ENCODE results near the gene TATDN3. TPM values are rescaled to one million over a fixed set of nuclear protein-coding genes. Genes with fewer than 3 reads are reported as not detected.

The TATDN3 gene
- total and polyA plus RNA-seq, 9 of the 15 experiments (the other 6 are each of a cell fraction or from before 2014, with no cell fraction given): 18.3 to 79.9 (median 28.2) TPM

DNA sequence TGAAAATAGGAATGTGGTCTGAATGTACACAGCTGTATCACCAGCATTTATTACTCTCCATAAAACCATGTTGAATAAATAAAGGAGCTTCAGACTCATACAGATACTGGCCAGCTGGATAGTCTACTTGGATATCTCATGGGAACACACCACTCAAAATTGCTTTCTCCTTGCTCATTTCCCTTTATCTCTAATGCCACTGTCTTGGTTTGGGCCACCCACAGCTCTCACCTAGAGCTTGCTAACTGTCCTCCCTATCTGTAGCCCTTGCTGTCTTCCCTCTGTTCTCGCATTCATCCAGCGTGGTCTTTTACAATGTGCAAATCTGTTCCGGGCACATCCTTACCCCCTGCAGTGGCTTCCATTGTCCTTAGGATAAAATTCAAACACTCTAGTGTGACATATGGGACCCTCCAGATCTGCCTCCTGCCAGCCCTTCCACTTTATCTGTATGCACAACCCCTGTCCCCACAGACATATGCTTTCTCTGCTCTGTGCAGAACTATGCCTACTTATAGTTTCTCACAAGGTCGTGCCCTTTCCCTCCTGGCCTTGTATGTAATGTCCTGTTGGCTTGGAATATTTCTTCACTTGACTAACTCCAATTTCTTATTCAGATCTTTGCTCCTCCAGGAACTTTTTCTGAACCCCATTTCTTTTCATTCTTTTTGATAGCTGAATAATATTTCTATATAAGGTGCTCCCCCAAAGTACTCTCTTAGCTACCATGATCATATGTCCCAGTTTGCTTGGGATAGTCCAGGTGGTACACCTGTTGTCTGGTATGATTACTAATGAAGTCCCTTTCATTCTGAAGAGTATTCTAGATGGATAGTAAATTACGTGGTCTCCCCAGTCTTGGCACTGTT is 69.3 kb downstream of the TATDN3 start:
- 0 out of 4 replicates have a peak overlapping the region, but pooled peaks of 1 of the 2 experiments have one; percentile 7 for H3K9ac ChIP-seq (ENCODE audit: insufficient read depth in 1 of 2, low read depth in 2 of 2, low read length in 2 of 2)
- H3K4me2 ChIP-seq (ENCODE audit: insufficient read depth, low read length): peak overlapping the region; percentile 66
- in situ Hi-C loops (cut with MboI) (no loop called here), intact Hi-C loops (cut with micrococcal nuclease) (loop anchor here (1.0 kb wide), 1 partner anchor 70 kb away; the partner anchor contains the start of genes NSL1 and TATDN3)
- H3K9me3 ChIP-seq (replicated peaks; ENCODE audit: control insufficient read depth, insufficient read depth, low read depth, low read length): no peaks in the 10 kb centered on the region
- ChIA-PET CTCF (ENCODE audit: low intra/inter-chr PET ratio) (no interaction called here), POLR2A (interaction anchor here (0.6 to 2.4 kb wide), 17 partner anchors 8 to 384 kb away, joined by 3 to 14 read pairs (median 4); partner anchors contain the start of gene ATF3)
- no peak overlapping the region for H2AFZ ChIP-seq (ENCODE audit: low read depth, low read length)
- H4K20me1 ChIP-seq (replicated peaks; ENCODE audit: control insufficient read depth, insufficient read depth, low read length): peaks cover 13% of the 10 kb centered on the region; the same call in 1 of the 2 replicates
- BruUV-seq (replicated peaks): no TSS peak
- DNase-seq (ENCODE audit: extremely low read depth in 1 of 4, low spot score in 3 of 4): peak; percentile 50 to 94 (median 70)
- ATAC-seq: peak; percentile 63
- H3K27ac ChIP-seq (ENCODE audit: extremely low read depth, low read depth, low read length): peak overlapping the region; percentile 4
- H3K36me3 ChIP-seq (ENCODE audit: control insufficient read depth, insufficient read depth, low read length): peaks cover 27% of the 10 kb centered on the region; the same call in 2 of the 3 replicates
- H3K9me1 ChIP-seq (ENCODE audit: control insufficient read depth, insufficient read depth, low read length): no peaks in the 10 kb centered on the region
- FAIRE-seq: peak; percentile 96
- H3K4me3 ChIP-seq: peak overlapping the region; percentile 13; the same call in 1 of the 2 replicates
- 19% methylated on average over 5 of the region's 5 CpGs for WGBS (ENCODE audit: insufficient coverage, low coverage, missing lambda C conversion rate)
- H3K79me2 ChIP-seq (ENCODE audit: control insufficient read depth, insufficient read depth, low read length): peaks cover 60% of the 10 kb centered on the region
- H3K27me3 ChIP-seq (ENCODE audit: control insufficient read depth in 2 of 2, insufficient read depth in 2 of 2, low read length in 2 of 2): no peaks in the 10 kb centered on the region
- peaks cover 29 to 31% of the 10 kb centered on the region in 2 experiments; a peak in 4 of 5 replicates for H3K4me1 ChIP-seq (replicated peaks in 1 of 2; ENCODE audit: control insufficient read depth in 2 of 2, insufficient read depth in 2 of 2, low read length in 2 of 2)
- peak; percentile 38 for TF ChIP-seq TAF1 (IDR thresholded peaks at IDR 0.05; ENCODE audit: control insufficient read depth, extremely low read depth, insufficient read depth, low read length, severe bottlenecking)
- peak; percentile 86 for TF ChIP-seq NCOA4 (IDR thresholded peaks at IDR 0.05; ENCODE audit: partially characterized antibody)
- peak; percentile 92 to 98; a peak in 3 of 4 replicates for TF ChIP-seq FOXA3 (CRISPR knock-in tag; conservative IDR thresholded peaks at IDR 0.05 in 1 of 2, IDR thresholded peaks at IDR 0.05 in 1 of 2)
- TF ChIP-seq ZBTB34 (CRISPR knock-in tag; IDR thresholded peaks at IDR 0.05): no peak
- TF ChIP-seq, protein P1, sequence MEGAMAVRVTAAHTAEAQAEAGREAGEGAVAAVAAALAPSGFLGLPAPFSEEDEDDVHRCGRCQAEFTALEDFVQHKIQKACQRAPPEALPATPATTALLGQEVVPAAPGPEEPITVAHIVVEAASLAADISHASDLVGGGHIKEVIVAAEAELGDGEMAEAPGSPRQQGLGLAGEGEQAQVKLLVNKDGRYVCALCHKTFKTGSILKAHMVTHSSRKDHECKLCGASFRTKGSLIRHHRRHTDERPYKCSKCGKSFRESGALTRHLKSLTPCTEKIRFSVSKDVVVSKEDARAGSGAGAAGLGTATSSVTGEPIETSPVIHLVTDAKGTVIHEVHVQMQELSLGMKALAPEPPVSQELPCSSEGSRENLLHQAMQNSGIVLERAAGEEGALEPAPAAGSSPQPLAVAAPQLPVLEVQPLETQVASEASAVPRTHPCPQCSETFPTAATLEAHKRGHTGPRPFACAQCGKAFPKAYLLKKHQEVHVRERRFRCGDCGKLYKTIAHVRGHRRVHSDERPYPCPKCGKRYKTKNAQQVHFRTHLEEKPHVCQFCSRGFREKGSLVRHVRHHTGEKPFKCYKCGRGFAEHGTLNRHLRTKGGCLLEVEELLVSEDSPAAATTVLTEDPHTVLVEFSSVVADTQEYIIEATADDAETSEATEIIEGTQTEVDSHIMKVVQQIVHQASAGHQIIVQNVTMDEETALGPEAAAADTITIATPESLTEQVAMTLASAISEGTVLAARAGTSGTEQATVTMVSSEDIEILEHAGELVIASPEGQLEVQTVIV (CRISPR knock-in tag; IDR thresholded peaks at IDR 0.05; ENCODE audit: borderline replicate concordance): no peak
- no peak for TF ChIP-seq MCM2 (IDR thresholded peaks at IDR 0.05; ENCODE audit: low read depth)
- TF ChIP-seq ZNF449 (CRISPR knock-in tag; IDR thresholded peaks at IDR 0.05): no peak
- TF ChIP-seq TEAD1 (CRISPR knock-in tag; IDR thresholded peaks at IDR 0.05): peak; percentile 86 to 95
- TF ChIP-seq CBFA2T3 (IDR thresholded peaks at IDR 0.05): peak; percentile 100
- no peak for TF ChIP-seq ETV1 (tag; conservative IDR thresholded peaks at IDR 0.05; ENCODE audit: low read depth)
